NCI-H226 (cell line): ENCODE data around the gene CFAP221.
A peak's percentile ranks its signal among the peaks of the same experiment; 100 is the strongest.

ENCODE experiments used
- DNase-seq: peaks from one replicate; pipeline ENCODE4 v3.0.0-alpha.2; 2015

CFAP221 gene

DNA sequence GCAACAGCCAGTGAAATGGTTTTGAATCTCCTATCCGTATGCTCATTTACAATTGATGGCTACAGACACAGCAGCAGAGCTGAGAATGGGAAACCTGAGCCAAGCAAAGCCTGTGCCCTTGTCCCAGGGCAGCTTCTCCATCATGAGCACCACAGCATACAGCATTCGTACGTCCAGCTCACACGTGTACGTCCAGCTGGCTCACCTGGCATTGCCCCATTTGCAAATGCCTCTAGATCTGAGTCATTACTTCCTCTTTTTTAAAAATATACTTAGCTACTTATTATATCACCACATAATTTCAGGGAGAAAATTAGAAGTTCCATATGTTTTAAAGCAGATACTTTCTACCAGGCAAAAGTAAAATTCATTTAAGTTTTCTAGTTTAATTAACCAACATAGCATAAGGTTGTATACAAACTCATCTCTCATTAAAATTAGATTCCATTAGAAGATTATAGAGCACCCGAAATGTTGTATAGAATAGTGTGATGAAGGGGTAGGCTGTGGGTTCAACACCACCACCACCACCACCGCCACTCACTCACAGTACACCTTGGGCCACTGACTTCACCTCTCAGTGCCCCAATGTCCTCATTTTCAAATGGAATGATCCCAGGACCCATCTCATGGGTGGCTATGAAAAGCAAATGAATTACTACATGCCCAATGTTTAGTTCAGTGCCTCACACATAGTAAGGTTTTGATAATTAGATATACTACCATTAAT, 103.4 kb downstream of the CFAP221 start:
- DNase-seq: peak; percentile 72

GRCh38 chr2:119649364-119649917, 105.2 kb downstream of the CFAP221 start:
- DNase-seq: peak; percentile 77

- peak; percentile 39 for DNase-seq
Observed at GRCh38 chr2:119650206-119650605, 106.0 kb downstream of the CFAP221 start.

- no peak for DNase-seq
Observed at GRCh38 chr2:119650846-119651370, 106.7 kb downstream of the CFAP221 start.

GRCh38 chr2:119657466-119658145, 113.4 kb downstream of the CFAP221 start:
- DNase-seq: no peak

DNA sequence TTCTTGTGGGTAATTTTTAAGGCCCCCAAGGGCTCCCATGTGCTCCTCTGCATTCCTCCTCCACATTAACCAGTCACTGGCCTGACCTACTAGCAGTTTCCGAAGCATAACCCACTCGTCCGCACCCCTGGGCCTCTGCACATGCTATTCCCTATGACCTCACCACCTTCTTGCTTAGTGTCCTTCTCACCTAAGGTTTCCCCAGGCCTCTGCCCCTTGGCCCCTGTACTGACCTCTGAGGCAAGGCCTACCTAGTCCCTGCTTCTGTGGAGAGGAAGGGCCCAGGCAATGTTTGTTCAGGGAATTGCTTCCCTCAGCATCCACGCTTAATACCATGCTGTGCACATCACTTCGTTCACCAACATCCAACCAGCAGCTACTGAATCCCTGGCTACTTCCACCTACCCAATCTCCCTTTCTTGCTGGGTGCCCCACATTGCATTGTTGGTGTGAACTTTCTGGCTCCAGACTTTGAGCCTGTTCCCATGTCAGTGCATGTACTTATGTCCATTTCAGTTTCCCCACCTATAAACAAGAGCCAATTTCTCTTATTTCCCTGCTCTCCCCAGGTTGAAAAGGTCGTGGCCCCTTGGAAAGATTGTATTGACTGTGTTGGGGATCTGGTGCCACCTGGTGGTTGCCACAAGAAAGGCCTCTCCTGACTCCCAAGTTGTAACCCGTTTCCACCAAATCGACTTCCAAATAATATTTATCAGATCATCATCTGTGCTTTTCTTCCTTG, 115.5 kb downstream of the CFAP221 start:
- no peak for DNase-seq

- DNase-seq: no peak
Observed at GRCh38 chr2:119660343-119660658, 116.1 kb downstream of the CFAP221 start.

GRCh38 chr2:119662297-119662696, 118.0 kb downstream of the CFAP221 start:
- no peak for DNase-seq

- no peak for DNase-seq
Observed at GRCh38 chr2:119668546-119668945, 124.3 kb downstream of the CFAP221 start.

DNA sequence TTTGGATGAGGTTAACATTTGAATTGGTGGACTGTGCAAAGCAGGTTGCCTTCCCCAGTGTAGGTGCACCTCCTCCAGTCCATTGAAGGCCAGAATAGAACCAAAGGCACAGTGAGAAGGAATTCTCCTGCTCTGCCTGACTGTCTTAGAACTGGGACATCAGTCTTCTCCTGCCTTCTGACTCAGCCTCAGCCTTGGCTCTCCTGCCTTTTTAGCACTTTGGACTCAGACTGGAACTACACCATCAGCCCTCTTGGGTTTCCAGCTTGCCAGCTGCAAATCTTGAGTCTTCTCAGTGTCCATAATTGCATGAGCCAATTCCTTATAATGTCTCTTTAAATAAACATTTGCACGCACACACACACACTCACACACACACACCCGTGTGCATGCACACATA, 126.8 kb downstream of the CFAP221 start:
- no peak for DNase-seq

- DNase-seq: no peak
Observed at GRCh38 chr2:119671752-119672151, 127.5 kb downstream of the CFAP221 start.

DNA sequence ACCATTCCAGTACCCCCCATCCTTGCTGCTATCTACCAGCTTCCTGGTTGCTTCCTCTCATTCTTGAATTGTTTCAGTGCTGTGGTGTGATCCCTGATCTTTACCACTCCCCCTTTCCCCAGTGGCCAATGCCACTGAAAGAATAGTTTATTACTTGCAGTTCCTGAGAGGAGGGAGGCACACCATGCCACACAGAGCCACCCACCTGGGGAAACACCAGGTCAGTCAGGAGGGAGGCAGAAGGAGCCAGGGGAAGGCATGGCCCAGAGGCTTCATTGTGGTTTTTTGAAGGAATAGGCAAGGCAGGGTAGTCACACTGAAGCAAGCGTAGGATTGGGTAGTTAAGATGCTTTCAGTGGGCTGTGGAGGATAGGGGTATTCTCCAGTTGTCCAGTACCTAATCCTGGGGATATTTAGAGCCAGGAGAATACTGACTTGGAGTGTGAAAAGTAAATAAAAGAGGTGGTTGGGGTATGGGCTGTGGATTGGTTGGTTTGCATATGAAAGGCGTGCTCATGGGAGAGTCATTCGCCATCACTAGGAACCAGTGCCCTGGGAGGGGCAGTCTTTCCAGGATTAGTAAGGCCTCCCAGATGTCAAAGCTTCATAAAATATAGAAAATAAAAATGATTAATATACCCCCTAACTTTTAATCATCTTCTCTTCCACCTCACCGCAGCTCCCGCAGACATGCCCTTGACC, 128.1 kb downstream of the CFAP221 start:
- DNase-seq: no peak

GRCh38 chr2:119673796-119674195, 129.5 kb downstream of the CFAP221 start:
- no peak for DNase-seq

DNA sequence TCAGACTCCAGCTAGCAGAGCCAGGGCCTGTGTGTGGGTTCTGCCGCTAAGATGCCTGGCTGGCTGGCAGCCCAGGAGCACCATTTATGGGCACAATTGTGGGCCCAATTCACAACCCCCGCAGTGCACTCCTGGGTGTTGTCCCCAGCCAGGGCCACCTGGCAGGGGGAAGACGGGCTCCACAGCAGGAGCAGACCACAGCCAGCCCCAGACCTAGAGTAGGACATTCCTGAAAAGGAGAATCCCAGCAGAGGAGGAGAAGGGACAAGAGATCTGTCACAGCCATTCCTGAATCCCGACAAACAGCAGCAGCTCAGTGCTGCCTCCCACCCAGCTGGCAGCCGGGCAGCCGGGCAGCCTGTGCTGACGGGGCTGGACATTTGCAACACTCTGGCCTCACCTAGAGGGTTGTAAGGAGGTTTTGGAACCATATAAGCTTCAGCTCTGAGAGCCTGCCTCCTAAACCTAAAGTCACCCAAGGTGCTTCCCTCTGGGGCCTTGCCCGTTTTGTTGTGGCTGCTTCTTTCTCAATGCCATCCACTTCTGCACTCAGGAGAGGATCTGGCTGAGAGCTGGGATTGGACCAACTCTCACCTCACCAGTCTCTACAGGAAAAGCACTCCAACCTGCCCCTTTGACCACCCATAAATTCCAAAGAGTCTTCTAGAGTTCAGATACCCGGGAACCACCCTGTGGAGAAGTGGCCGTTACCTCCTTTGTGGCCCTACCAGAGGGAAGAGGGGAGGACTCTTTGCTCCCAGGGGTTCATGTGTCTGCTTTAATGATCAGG, 130.7 kb downstream of the CFAP221 start:
- no peak for DNase-seq

GRCh38 chr2:119678021-119678656, 133.9 kb downstream of the CFAP221 start:
- DNase-seq: no peak

GRCh38 chr2:119679526-119679837, 135.2 kb downstream of the CFAP221 start:
- no peak for DNase-seq

DNA sequence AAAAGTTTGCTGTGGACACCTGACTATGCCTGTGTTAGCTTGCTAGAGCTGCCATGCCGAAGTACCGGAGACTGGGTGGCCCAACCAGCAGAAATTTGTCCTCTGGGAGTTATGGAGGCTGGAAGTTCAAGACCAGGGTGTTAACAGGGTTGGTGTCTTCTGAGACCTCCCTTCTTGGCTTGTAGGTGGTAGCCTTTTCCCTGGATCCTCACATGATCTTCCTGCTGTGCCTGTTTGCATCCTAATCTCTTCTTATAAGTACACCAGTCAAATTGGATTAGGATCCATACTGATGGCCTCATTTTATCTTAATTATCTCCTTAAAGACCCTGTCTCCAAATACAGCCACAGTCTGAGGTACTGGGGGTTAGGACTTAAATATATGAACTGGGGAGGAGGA, 135.6 kb downstream of the CFAP221 start:
- DNase-seq: no peak

DNA sequence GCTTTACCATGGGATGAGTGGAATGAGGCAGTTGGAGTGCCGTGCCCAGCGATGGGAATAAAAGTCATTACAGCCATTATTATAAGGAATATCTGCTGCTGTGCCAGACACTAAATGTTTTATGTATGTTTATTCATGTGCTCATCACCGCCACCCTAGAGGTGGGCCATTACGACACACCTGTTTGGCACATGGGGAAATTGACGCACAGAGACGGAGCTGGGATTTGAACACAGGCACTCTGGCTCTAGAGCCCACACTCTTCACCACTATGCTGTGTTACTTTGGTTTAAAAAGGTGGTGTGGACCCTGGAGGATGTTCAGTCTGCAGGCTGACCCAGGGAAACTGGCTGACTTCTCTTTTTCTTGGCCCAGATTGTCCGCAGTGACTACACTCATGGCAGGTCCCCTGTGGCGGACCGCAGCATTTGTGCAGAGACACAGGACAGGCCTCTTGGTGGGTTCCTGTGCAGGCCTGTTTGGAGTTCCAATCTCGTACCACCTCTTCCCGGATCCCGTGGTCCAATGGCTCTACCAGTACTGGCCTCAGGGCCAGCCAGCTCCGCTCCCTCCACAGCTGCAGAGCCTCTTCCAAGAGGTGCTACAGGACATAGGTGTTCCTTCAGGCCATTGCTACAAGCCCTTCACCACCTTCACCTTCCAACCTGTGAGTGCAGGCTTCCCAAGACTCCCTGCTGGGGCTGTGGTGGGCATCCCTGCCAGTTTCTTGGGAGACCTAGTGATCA, 136.4 kb downstream of the CFAP221 start:
- no peak for DNase-seq

GRCh38 chr2:119681203-119681867, 137.1 kb downstream of the CFAP221 start:
- DNase-seq: no peak

GRCh38 chr2:119681868-119682220, 137.6 kb downstream of the CFAP221 start:
- no peak for DNase-seq
